GM12878 (cell line): ENCODE results near the gene PLB1. TPM values are rescaled to one million over a fixed set of nuclear protein-coding genes. Genes with fewer than 3 reads are reported as not detected.

Experiments used
- ATAC-seq: fragments of 200-7000 bp; cut with Tn5 transposase; 3 replicates; pipeline ENCODE4 v1.9.1; 2020; ENCODE audit warnings: mild to moderate bottlenecking, moderate library complexity
- BruUV-seq: library from RNA; stranded (reverse); fragments of 400-500 nt; replicated peaks from 2 replicates; lab custom pipeline; 2021; lab: Mats Ljungman, UMichigan
- CTCF ChIA-PET: fragments of 300-600 bp; sonication (Branson Sonifier 250); formaldehyde crosslinking; extraction: SDS; loops from one replicate; lab custom pipeline; 2021; ENCODE audit warnings: inconsistent platforms; lab: Yijun Ruan, JAX
- POLR2A ChIA-PET: fragments of 350-600 bp; formaldehyde crosslinking; extraction: SDS; loops from one replicate; lab custom pipeline; 2021; ENCODE audit warnings: inconsistent platforms; lab: Charles Lee
- RAD21 ChIA-PET: fragments of 300-600 bp; sonication (Branson Sonifier 250); formaldehyde crosslinking; loops from one replicate; lab custom pipeline; 2023; ENCODE audit warnings: antibody characterized with exemption; ENCODE audit not compliant: unreplicated experiment; lab: Charles Lee
- SMC1A ChIA-PET: fragments of 300-600 bp; sonication (Branson Sonifier 250); formaldehyde crosslinking; loops from one replicate; lab custom pipeline; 2023; ENCODE audit not compliant: unreplicated experiment, uncharacterized antibody; lab: Charles Lee
- DNase-seq: peaks from one replicate; pipeline ENCODE4 v3.0.0-alpha.2; 2011; ENCODE audit warnings: low read depth, low spot score
- FAIRE-seq: peaks from 3 replicates; lab custom pipeline; 2011; peaks lifted over from hg19 to GRCh38; lab: Jason Lieb, UNC
- H2AFZ ChIP-seq: 2 replicates; pipeline ENCODE4 v1.6.0; 2011; ENCODE audit warnings: low read depth, low read length, control low read depth; ENCODE audit not compliant: control insufficient read depth
- H3K27ac ChIP-seq: 2 replicates; pipeline ENCODE4 v1.5.1; 2011; ENCODE audit warnings: control low read depth; ENCODE audit not compliant: control insufficient read depth, insufficient read depth
- H3K27me3 ChIP-seq, 2 experiments: replicated peaks in 1 of 2; 2 replicates each; pipeline versions ENCODE4 v1.6.0 to v1.6.1; 2011; ENCODE audit warnings: low read length in 1 of 2; ENCODE audit not compliant: control insufficient read depth in 2 of 2, insufficient read depth in 2 of 2
- H3K36me3 ChIP-seq, 2 experiments: 2 replicates each; pipeline ENCODE4 v1.5.1; 2011; ENCODE audit warnings: low read length in 1 of 2; ENCODE audit not compliant: control insufficient read depth in 2 of 2, insufficient read depth in 2 of 2
- H3K4me1 ChIP-seq: 2 replicates; pipeline ENCODE4 v1.6.1; 2011; ENCODE audit warnings: mild to moderate bottlenecking, low read length, moderate library complexity, mixed read lengths; ENCODE audit not compliant: control insufficient read depth, insufficient read depth
- H3K4me2 ChIP-seq: 2 replicates; pipeline ENCODE4 v1.6.0; 2011; ENCODE audit warnings: control low read depth; ENCODE audit not compliant: control insufficient read depth, insufficient read depth
- H3K4me3 ChIP-seq: fragments of 200-600 bp; sonication (generic); 2 replicates; pipeline ENCODE4 v1.5.1; 2016
- H3K79me2 ChIP-seq: 2 replicates; pipeline ENCODE4 v1.6.0; 2011; ENCODE audit warnings: low read length; ENCODE audit not compliant: control insufficient read depth, insufficient read depth
- H3K9ac ChIP-seq: 2 replicates; pipeline ENCODE4 v1.8.0; 2011; ENCODE audit warnings: low read length, control low read depth, mixed read lengths; ENCODE audit not compliant: control insufficient read depth, insufficient read depth
- H3K9me3 ChIP-seq: replicated peaks from 3 replicates; pipeline ENCODE4 v1.5.1; 2011; ENCODE audit warnings: mild to moderate bottlenecking, low read length; ENCODE audit not compliant: control insufficient read depth, insufficient read depth
- H4K20me1 ChIP-seq: 2 replicates; pipeline ENCODE4 v1.6.0; 2011; ENCODE audit not compliant: control insufficient read depth, insufficient read depth
- ASH2L ChIP-seq: fragments of 300-600, 200-600 bp; sonication (generic); IDR thresholded peaks from 2 replicates; pipeline ENCODE4 v1.6.1; 2017; ENCODE audit warnings: low read depth, mild to moderate bottlenecking, borderline replicate concordance
- ETV6 ChIP-seq, 2 experiments: fragments of 450-650 bp in 1 of 2; IDR thresholded peaks in 1 of 2; conservative IDR thresholded peaks in 1 of 2; 2 replicates each; pipeline ENCODE4 v1.6.1; 2014; ENCODE audit warnings: antibody characterized with exemption in 1 of 2, borderline replicate concordance in 1 of 2, low read depth in 1 of 2, mild to moderate bottlenecking in 1 of 2, moderate library complexity in 1 of 2
- IRF5 ChIP-seq: fragments of 450-650 bp; IDR thresholded peaks from 2 replicates; pipeline ENCODE4 v1.6.1; 2017; ENCODE audit warnings: borderline replicate concordance
- LARP7 ChIP-seq: fragments of 450-650 bp; IDR thresholded peaks from 2 replicates; pipeline ENCODE4 v1.6.1; 2017; ENCODE audit warnings: mild to moderate bottlenecking
- SMAD1 ChIP-seq: fragments of 450-650 bp; IDR thresholded peaks from 2 replicates; pipeline ENCODE4 v1.6.1; 2018; ENCODE audit warnings: mild to moderate bottlenecking, low read depth; ENCODE audit not compliant: partially characterized antibody
- ZNF622 ChIP-seq: fragments of 450-650 bp; IDR thresholded peaks from 2 replicates; pipeline ENCODE4 v1.6.1; 2017; ENCODE audit warnings: mild to moderate bottlenecking, inconsistent platforms
- WGBS: methylation state at CpG from one replicate; pipeline ENCODE4 v1.1.6; 2016; ENCODE audit warnings: low lambda C conversion rate; ENCODE audit not compliant: insufficient replicate concordance, insufficient coverage; ENCODE audit errors: missing lambda C conversion rate; 5-methylcytosine and 5-hydroxymethylcytosine counted together
- in situ Hi-C: fragments of 300-500 bp; cut with MboI; formaldehyde crosslinking; loops from 9 replicates; pipeline ENCODE4 v1.14.3; 2018; ENCODE audit warnings: mixed read lengths
- intact Hi-C: fragments of 100-400 bp; cut with micrococcal nuclease; formaldehyde crosslinking; loops from one replicate; pipeline ENCODE4 v1.14.2; 2022; ENCODE audit not compliant: unreplicated experiment
- polyA plus RNA-seq, 11 experiments: library from polyadenylated mRNA; depleted of rRNA in 4 of 11; unstranded in 6 of 11; stranded (reverse) in 5 of 11; fragments of >200 nt; fragmentation: Nextera tagmentation in 4 of 11; fragmentation: Illumina TruSeq in 1 of 11; extraction: Ambion mirVana in 4 of 11; extraction: Trizol in 1 of 11; gene quantifications; 1 replicate in 1 of 11; 2 replicates in 10 of 11; pipeline versions ENCODE4 v1.2.1 to v1.2.3, GENCODE V29; 2011 to 2016; ENCODE audit warnings: inconsistent platforms in 2 of 11, missing spikeins in 2 of 11, low read depth in 1 of 11
- total RNA-seq, 4 experiments: library from RNA; depleted of rRNA in 3 of 4; stranded (reverse); fragments of >200 nt in 3 of 4; fragmentation: Illumina TruSeq in 1 of 4; extraction: Trizol in 1 of 4; gene quantifications; 2 replicates each; pipeline versions ENCODE4 v1.2.1 to v1.2.3, GENCODE V29; 2013 to 2021
- TF ChIP-seq, protein P1 (sequence below): fragments of 450-650 bp; formaldehyde crosslinking; IDR thresholded peaks from 2 replicates; pipeline ENCODE4 v1.4.0; 2022; ENCODE audit warnings: mild to moderate bottlenecking, moderate library complexity
- TF ChIP-seq, protein P2 (sequence below): IDR thresholded peaks from 2 replicates; pipeline ENCODE4 v1.6.1; 2011; ENCODE audit warnings: low read depth, low read length, improper control_type of control experiment, borderline replicate concordance

Gene PLB1
- total and polyA plus RNA-seq, 10 of the 15 experiments (the other 5 are each of a cell fraction or from before 2014, with no cell fraction given), result 0.03 to 0.49 (median 0.28) TPM

- H3K36me3 ChIP-seq, result no peaks in the 10 kb centered on the region
- TF ChIP-seq SMAD1 (no peak), ETV6 (conservative IDR thresholded peaks at IDR 0.05 in 1 of 2, IDR thresholded peaks at IDR 0.05 in 1 of 2; ENCODE audit: borderline replicate concordance in 1 of 2, low read depth in 1 of 2) (no peak), ASH2L (no peak), LARP7 (no peak), ZNF622 (no peak), IRF5 (no peak)
- TF ChIP-seq, protein P1, sequence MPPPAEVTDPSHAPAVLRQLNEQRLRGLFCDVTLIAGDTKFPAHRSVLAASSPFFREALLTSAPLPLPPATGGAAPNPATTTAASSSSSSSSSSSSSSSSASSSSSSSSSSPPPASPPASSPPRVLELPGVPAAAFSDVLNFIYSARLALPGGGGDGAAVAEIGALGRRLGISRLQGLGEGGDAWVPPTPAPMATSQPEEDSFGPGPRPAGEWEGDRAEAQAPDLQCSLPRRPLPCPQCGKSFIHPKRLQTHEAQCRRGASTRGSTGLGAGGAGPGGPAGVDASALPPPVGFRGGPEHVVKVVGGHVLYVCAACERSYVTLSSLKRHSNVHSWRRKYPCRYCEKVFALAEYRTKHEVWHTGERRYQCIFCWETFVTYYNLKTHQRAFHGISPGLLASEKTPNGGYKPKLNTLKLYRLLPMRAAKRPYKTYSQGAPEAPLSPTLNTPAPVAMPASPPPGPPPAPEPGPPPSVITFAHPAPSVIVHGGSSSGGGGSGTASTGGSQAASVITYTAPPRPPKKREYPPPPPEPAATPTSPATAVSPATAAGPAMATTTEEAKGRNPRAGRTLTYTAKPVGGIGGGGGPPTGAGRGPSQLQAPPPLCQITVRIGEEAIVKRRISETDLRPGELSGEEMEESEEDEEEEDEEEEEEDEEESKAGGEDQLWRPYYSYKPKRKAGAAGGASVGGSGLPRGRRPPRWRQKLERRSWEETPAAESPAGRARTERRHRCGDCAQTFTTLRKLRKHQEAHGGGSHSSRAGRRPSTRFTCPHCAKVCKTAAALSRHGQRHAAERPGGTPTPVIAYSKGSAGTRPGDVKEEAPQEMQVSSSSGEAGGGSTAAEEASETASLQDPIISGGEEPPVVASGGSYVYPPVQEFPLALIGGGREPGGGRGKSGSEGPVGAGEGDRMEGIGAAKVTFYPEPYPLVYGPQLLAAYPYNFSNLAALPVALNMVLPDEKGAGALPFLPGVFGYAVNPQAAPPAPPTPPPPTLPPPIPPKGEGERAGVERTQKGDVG (CRISPR knock-in tag), result no peak
- TF ChIP-seq, protein P2, sequence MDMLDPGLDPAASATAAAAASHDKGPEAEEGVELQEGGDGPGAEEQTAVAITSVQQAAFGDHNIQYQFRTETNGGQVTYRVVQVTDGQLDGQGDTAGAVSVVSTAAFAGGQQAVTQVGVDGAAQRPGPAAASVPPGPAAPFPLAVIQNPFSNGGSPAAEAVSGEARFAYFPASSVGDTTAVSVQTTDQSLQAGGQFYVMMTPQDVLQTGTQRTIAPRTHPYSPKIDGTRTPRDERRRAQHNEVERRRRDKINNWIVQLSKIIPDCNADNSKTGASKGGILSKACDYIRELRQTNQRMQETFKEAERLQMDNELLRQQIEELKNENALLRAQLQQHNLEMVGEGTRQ, result no peak
- TF ChIP-seq, all 136 proteins: peak for 0
- ChIA-PET POLR2A (interaction anchor here (0.7 kb wide), 1 partner anchor 266 kb away, joined by 3 read pairs; no protein-coding TSS in a partner anchor), SMC1A (no interaction called here), RAD21 (no interaction called here), CTCF (no interaction called here)
- in situ Hi-C loops (no loop called here), intact Hi-C loops (no loop called here)
- no peaks in the 10 kb centered on the region for H3K79me2 ChIP-seq
- ATAC-seq (no peak), DNase-seq (no peak), FAIRE-seq (no peak)
- H3K27me3 ChIP-seq, result no peaks in the 10 kb centered on the region
- H3K4me2 ChIP-seq, result no peak overlapping the region
- BruUV-seq, result no TSS peak
- H2AFZ ChIP-seq, result no peak overlapping the region
- H3K9me3 ChIP-seq, result no peaks in the 10 kb centered on the region
- H3K4me1 ChIP-seq, result peaks cover 16% of the 10 kb centered on the region
- no peaks in the 10 kb centered on the region for H4K20me1 ChIP-seq
- H3K9ac ChIP-seq, result no peak overlapping the region
- no peak overlapping the region for H3K4me3 ChIP-seq
- WGBS, result 84% methylated on average over 4 of the region's 5 CpGs
- no peak overlapping the region for H3K27ac ChIP-seq
These were observed 130.5 kb downstream of the PLB1 start for GRCh38 chr2:28626376-28626775.
